ENCODE data around the gene OR2F2.
A peak's percentile ranks its signal among the peaks of the same experiment; 100 is the strongest.

The OR2F2 gene

GRCh38 chr7:143910473-143911248 is 24.4 kb upstream of the OR2F2 start:
- no peak for DNase-seq (ENCODE audit: low read depth)
- no peak overlapping the region for H3K4me3 ChIP-seq (ENCODE audit: low read depth, low read length)

GRCh38 chr7:143913945-143914615 is 21.0 kb upstream of the OR2F2 start:
- DNase-seq (ENCODE audit: low read depth) = no peak
- no peak overlapping the region for H3K4me3 ChIP-seq (ENCODE audit: low read depth, low read length)

- H3K4me3 ChIP-seq (ENCODE audit: low read depth, low read length) = no peak overlapping the region
- DNase-seq (ENCODE audit: low read depth) = no peak
Observed at GRCh38 chr7:143914938-143915652, 19.9 kb upstream of the OR2F2 start.

- no peak for DNase-seq (ENCODE audit: low read depth)
- no peak overlapping the region for H3K4me3 ChIP-seq (ENCODE audit: low read depth, low read length)
Observed at GRCh38 chr7:143924851-143925250, 10.2 kb upstream of the OR2F2 start.

GRCh38 chr7:143929224-143929920 is 5.7 kb upstream of the OR2F2 start:
- no peak overlapping the region for H3K4me3 ChIP-seq (ENCODE audit: low read depth, low read length)
- DNase-seq (ENCODE audit: low read depth) = no peak

- DNase-seq (ENCODE audit: low read depth) = no peak
- no peak overlapping the region for H3K4me3 ChIP-seq (ENCODE audit: low read depth, low read length)
Observed at GRCh38 chr7:143931739-143932138, 3.3 kb upstream of the OR2F2 start.

- DNase-seq (ENCODE audit: low read depth) = peak; percentile 51
- no peak overlapping the region for H3K4me3 ChIP-seq (ENCODE audit: low read depth, low read length)
Observed at GRCh38 chr7:143936087-143937009, 1.3 kb downstream of the OR2F2 start.

GRCh38 chr7:143938379-143939243 is 3.6 kb downstream of the OR2F2 start:
- no peak for DNase-seq (ENCODE audit: low read depth)
- H3K4me3 ChIP-seq (ENCODE audit: low read depth, low read length) = no peak overlapping the region

GRCh38 chr7:143945423-143945822 is 10.4 kb downstream of the OR2F2 start:
- H3K4me3 ChIP-seq (ENCODE audit: low read depth, low read length) = no peak overlapping the region
- DNase-seq (ENCODE audit: low read depth) = no peak

GRCh38 chr7:143947111-143947510 is 12.1 kb downstream of the OR2F2 start:
- H3K4me3 ChIP-seq (ENCODE audit: low read depth, low read length) = no peak overlapping the region

GRCh38 chr7:143948733-143949132 is 13.7 kb downstream of the OR2F2 start:
- no peak for DNase-seq (ENCODE audit: low read depth)
- H3K4me3 ChIP-seq (ENCODE audit: low read depth, low read length) = no peak overlapping the region

More at GRCh38 chr7:143947111-143947510, 12.1 kb downstream of the OR2F2 start:
- DNase-seq (ENCODE audit: low read depth) = no peak

- DNase-seq (ENCODE audit: low read depth) = no peak
- no peak overlapping the region for H3K4me3 ChIP-seq (ENCODE audit: low read depth, low read length)
Observed at GRCh38 chr7:143953421-143953820, 18.4 kb downstream of the OR2F2 start.

GRCh38 chr7:143954135-143954534 is 19.1 kb downstream of the OR2F2 start:
- DNase-seq (ENCODE audit: low read depth) = no peak
- no peak overlapping the region for H3K4me3 ChIP-seq (ENCODE audit: low read depth, low read length)

- H3K4me3 ChIP-seq (ENCODE audit: low read depth, low read length) = no peak within 1 kb of the TSS
- DNase-seq (ENCODE audit: low read depth) = no peak
Observed at GRCh38 chr7:143954544-143954943, 19.5 kb downstream of the OR2F2 start, which contains the start of gene OR2F1. TSS of gene OR2F1 (plus strand) at chr7:143954844. CDS start at chr7:143959971, 5,127 bp downstream.

GRCh38 chr7:143958781-143959180 is 23.7 kb downstream of the OR2F2 start:
- DNase-seq (ENCODE audit: low read depth) = no peak
- no peak overlapping the region for H3K4me3 ChIP-seq (ENCODE audit: low read depth, low read length)

GRCh38 chr7:143960813-143961610 is 26.0 kb downstream of the OR2F2 start:
- DNase-seq (ENCODE audit: low read depth) = no peak
- H3K4me3 ChIP-seq (ENCODE audit: low read depth, low read length) = no peak overlapping the region

- DNase-seq (ENCODE audit: low read depth) = no peak
- H3K4me3 ChIP-seq (ENCODE audit: low read depth, low read length) = no peak overlapping the region
Observed at GRCh38 chr7:143965280-143965679, 30.2 kb downstream of the OR2F2 start.

Data from skeletal muscle cell (primary cell).